H9 (cell line): ENCODE measurements around the gene GJB4. TPM values are rescaled to one million over a fixed set of nuclear protein-coding genes. Genes with fewer than 3 reads are reported as not detected.
A peak's percentile ranks its signal among the peaks of the same experiment; 100 is the strongest.

ENCODE experiments used
- DNase-seq: peaks from one replicate; pipeline ENCODE4 v3.0.0-alpha.2; 2017
- H2AFZ ChIP-seq: one replicate; pipeline ENCODE4 v1.6.1; 2013; ENCODE audit warnings: mild to moderate bottlenecking, low read length, control low read depth, moderate library complexity
- H2AK5ac ChIP-seq: 2 replicates; pipeline ENCODE4 v1.6.1; 2013; ENCODE audit warnings: low read length, control low read depth, mixed read lengths; ENCODE audit not compliant: insufficient read length
- H2BK120ac ChIP-seq: one replicate; pipeline ENCODE4 v1.6.1; 2013; ENCODE audit warnings: low read depth, mild to moderate bottlenecking, low read length, control low read depth, inconsistent platforms; ENCODE audit not compliant: poor library complexity, severe bottlenecking
- H2BK12ac ChIP-seq: 2 replicates; pipeline ENCODE4 v1.6.1; 2013; ENCODE audit warnings: low read length, control low read depth, mixed read lengths, low read depth; ENCODE audit not compliant: insufficient read length
- H2BK15ac ChIP-seq: 2 replicates; pipeline ENCODE4 v1.6.1; 2013; ENCODE audit warnings: low read depth, low read length, control low read depth
- H2BK20ac ChIP-seq: one replicate; pipeline ENCODE4 v1.6.1; 2013; ENCODE audit warnings: low read depth, mild to moderate bottlenecking, low read length, control low read depth, inconsistent platforms; ENCODE audit not compliant: poor library complexity, severe bottlenecking
- H2BK5ac ChIP-seq: 2 replicates; pipeline ENCODE4 v1.6.1; 2013; ENCODE audit warnings: low read length, control low read depth, mixed read lengths; ENCODE audit not compliant: insufficient read length
- H3K14ac ChIP-seq: 2 replicates; pipeline ENCODE4 v1.6.1; 2013; ENCODE audit warnings: low read length, control low read depth; ENCODE audit not compliant: insufficient read depth
- H3K18ac ChIP-seq: 2 replicates; pipeline ENCODE4 v1.6.1; 2013; ENCODE audit warnings: low read depth, mild to moderate bottlenecking, mixed read lengths, low read length, control low read depth; ENCODE audit not compliant: insufficient read length
- H3K23ac ChIP-seq: 2 replicates; pipeline ENCODE4 v1.6.1; 2013; ENCODE audit warnings: low read length, control low read depth, mixed read lengths, low read depth; ENCODE audit not compliant: insufficient read length
- H3K23me2 ChIP-seq: 2 replicates; pipeline ENCODE4 v1.6.1; 2013; ENCODE audit warnings: low read depth, mild to moderate bottlenecking, mixed read lengths, low read length, control low read depth; ENCODE audit not compliant: insufficient read length, poor library complexity, severe bottlenecking
- H3K27ac ChIP-seq: 2 replicates; pipeline ENCODE4 v1.5.1; 2013; ENCODE audit warnings: low read length, control low read depth, mixed read lengths, low read depth; ENCODE audit not compliant: insufficient read length
- H3K27me3 ChIP-seq: 2 replicates; pipeline ENCODE4 v1.6.1; 2013; ENCODE audit warnings: low read length, control low read depth, inconsistent platforms; ENCODE audit not compliant: insufficient read depth
- H3K4ac ChIP-seq: 2 replicates; pipeline ENCODE4 v1.6.1; 2013; ENCODE audit warnings: low read depth, mild to moderate bottlenecking, control low read depth, inconsistent platforms, low read length, moderate library complexity
- H3K4me1 ChIP-seq: 2 replicates; pipeline ENCODE4 v1.6.1; 2013; ENCODE audit warnings: low read length, control low read depth, inconsistent platforms; ENCODE audit not compliant: insufficient read depth
- H3K4me2 ChIP-seq: 2 replicates; pipeline ENCODE4 v1.6.1; 2013; ENCODE audit warnings: low read length, control low read depth, mixed read lengths; ENCODE audit not compliant: insufficient read length, insufficient read depth
- H3K56ac ChIP-seq: 2 replicates; pipeline ENCODE4 v1.6.1; 2013; ENCODE audit warnings: low read depth, mild to moderate bottlenecking, mixed read lengths, low read length, control low read depth; ENCODE audit not compliant: insufficient read length
- H3K79me1 ChIP-seq: 2 replicates; pipeline ENCODE4 v1.6.1; 2013; ENCODE audit warnings: low read depth, mild to moderate bottlenecking, moderate library complexity, low read length, control low read depth, inconsistent platforms; ENCODE audit not compliant: insufficient read depth, poor library complexity, severe bottlenecking
- H3K79me2 ChIP-seq: 2 replicates; pipeline ENCODE4 v1.6.1; 2013; ENCODE audit warnings: low read length, control low read depth, inconsistent platforms; ENCODE audit not compliant: insufficient read depth
- H3K9ac ChIP-seq: 2 replicates; pipeline ENCODE4 v1.6.1; 2013; ENCODE audit warnings: low read length, control low read depth, mixed read lengths; ENCODE audit not compliant: insufficient read length; ENCODE audit errors: extremely low read depth
- H3K9me3 ChIP-seq: one replicate; pipeline ENCODE4 v1.6.1; 2013; ENCODE audit warnings: low read depth, low read length, inconsistent platforms; ENCODE audit not compliant: control insufficient read depth
- H3T11ph ChIP-seq: one replicate; pipeline ENCODE4 v1.6.1; 2013; ENCODE audit warnings: mild to moderate bottlenecking, low read length, control low read depth, inconsistent platforms
- H4K20me1 ChIP-seq: one replicate; pipeline ENCODE4 v1.6.1; 2013; ENCODE audit not compliant: control insufficient read depth, insufficient read length, insufficient read depth
- H4K5ac ChIP-seq: 2 replicates; pipeline ENCODE4 v1.6.1; 2013; ENCODE audit warnings: low read depth, mild to moderate bottlenecking, mixed read lengths, low read length, control low read depth; ENCODE audit not compliant: insufficient read length
- H4K8ac ChIP-seq: replicated peaks from 2 replicates; pipeline ENCODE4 v1.6.1; 2013; ENCODE audit warnings: low read length, control low read depth, mixed read lengths, low read depth; ENCODE audit not compliant: insufficient read length
- H4K91ac ChIP-seq: 2 replicates; pipeline ENCODE4 v1.6.1; 2013; ENCODE audit warnings: low read depth, mild to moderate bottlenecking, moderate library complexity, mixed read lengths, low read length, control low read depth; ENCODE audit not compliant: insufficient read length
- H3K27ac Mint-ChIP-seq, 3 experiments: 2 replicates in 2 of 3; 3 replicates in 1 of 3; pipeline ENCODE4 v1.8.0; 2020 to 2021; ENCODE audit warnings: mixed read lengths in 3 of 3, mild to moderate bottlenecking in 1 of 3, moderate library complexity in 1 of 3
- H3K27me3 Mint-ChIP-seq: 2 replicates; pipeline ENCODE4 v1.8.0; 2021; ENCODE audit warnings: low read depth, mild to moderate bottlenecking, moderate library complexity, mixed read lengths
- H3K36me3 Mint-ChIP-seq, 3 experiments: 2 replicates in 2 of 3; 3 replicates in 1 of 3; pipeline ENCODE4 v1.8.0; 2020 to 2021; ENCODE audit warnings: low read depth in 3 of 3, mixed read lengths in 3 of 3; ENCODE audit not compliant: insufficient read depth in 1 of 3
- H3K4me1 Mint-ChIP-seq, 2 experiments: 2 replicates each; pipeline ENCODE4 v1.8.0; 2020; ENCODE audit warnings: mixed read lengths in 2 of 2
- H3K4me3 Mint-ChIP-seq, 2 experiments: 2 replicates in 1 of 2; 3 replicates in 1 of 2; pipeline ENCODE4 v1.8.0; 2020 to 2021; ENCODE audit warnings: mild to moderate bottlenecking in 2 of 2, mixed read lengths in 2 of 2, moderate library complexity in 1 of 2
- H3K9me3 Mint-ChIP-seq, 2 experiments: 2 replicates in 1 of 2; 3 replicates in 1 of 2; pipeline ENCODE4 v1.8.0; 2020; ENCODE audit warnings: mild to moderate bottlenecking in 2 of 2, mixed read lengths in 2 of 2, moderate library complexity in 1 of 2
- WGBS: extraction: QIAGEN DNeasy Blood & Tissue Kit; methylation state at CpG from one replicate; pipeline ENCODE4 v1.1.7; 2013; ENCODE audit warnings: missing lambda C conversion rate, low lambda C conversion rate, mixed read lengths; ENCODE audit not compliant: insufficient read length; ENCODE audit errors: extremely low coverage; 5-methylcytosine and 5-hydroxymethylcytosine counted together
- total RNA-seq: library from RNA; stranded (reverse); gene quantifications from 2 replicates; pipeline ENCODE4 v1.2.1, GENCODE V29; 2021
- TF ChIP-seq, protein P1 (sequence below): fragments of 200-600 bp; sonication (generic); conservative IDR thresholded peaks from 3 replicates; pipeline ENCODE4 v1.8.0; 2021; ENCODE audit warnings: antibody characterized with exemption, mild to moderate bottlenecking

The GJB4 gene
- total RNA-seq, 1 experiment from 2014 or later, result not detected

DNA sequence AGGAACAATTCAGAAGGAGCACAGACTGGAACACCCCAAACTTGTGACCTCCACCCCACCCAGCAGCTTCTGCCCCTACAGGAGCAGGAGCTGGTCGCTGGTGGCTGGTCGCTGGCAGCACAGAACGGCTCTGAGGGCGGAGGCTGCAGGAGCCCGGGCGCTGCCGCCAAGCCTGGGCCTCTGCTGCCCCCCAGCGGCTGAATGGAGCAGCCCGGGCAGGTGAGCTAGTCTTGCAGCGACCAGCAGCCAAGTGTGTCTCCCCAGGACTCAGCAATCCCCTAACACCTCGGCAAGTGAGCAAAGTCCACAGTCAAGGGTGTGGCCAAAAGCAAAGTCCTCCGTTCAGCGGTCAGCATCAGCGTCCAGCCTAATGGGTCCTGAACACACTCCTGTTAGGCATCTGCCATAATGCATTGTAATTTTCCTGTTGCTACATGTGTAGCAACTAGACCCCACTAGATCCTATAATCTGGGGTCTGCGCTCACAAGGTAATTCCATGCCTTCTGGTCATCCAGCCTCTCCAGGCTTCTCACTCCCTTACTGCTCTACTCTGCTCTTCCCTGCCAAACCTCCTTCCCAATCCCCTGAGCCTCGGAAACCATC is 16.8 kb upstream of the GJB4 start:
- no peak overlapping the region for H3K27ac ChIP-seq
- H3K23ac ChIP-seq, result no peak overlapping the region
- no peaks in the 10 kb centered on the region for H3K23me2 ChIP-seq
- TF ChIP-seq, protein P1, sequence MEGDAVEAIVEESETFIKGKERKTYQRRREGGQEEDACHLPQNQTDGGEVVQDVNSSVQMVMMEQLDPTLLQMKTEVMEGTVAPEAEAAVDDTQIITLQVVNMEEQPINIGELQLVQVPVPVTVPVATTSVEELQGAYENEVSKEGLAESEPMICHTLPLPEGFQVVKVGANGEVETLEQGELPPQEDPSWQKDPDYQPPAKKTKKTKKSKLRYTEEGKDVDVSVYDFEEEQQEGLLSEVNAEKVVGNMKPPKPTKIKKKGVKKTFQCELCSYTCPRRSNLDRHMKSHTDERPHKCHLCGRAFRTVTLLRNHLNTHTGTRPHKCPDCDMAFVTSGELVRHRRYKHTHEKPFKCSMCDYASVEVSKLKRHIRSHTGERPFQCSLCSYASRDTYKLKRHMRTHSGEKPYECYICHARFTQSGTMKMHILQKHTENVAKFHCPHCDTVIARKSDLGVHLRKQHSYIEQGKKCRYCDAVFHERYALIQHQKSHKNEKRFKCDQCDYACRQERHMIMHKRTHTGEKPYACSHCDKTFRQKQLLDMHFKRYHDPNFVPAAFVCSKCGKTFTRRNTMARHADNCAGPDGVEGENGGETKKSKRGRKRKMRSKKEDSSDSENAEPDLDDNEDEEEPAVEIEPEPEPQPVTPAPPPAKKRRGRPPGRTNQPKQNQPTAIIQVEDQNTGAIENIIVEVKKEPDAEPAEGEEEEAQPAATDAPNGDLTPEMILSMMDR, result peak; percentile 98
- no peak overlapping the region for H4K5ac ChIP-seq
- no peak overlapping the region for H2BK120ac ChIP-seq
- H4K20me1 ChIP-seq, result no peaks in the 10 kb centered on the region
- H3K4ac ChIP-seq, result no peak overlapping the region
- no peak overlapping the region for H3T11ph ChIP-seq
- H4K8ac ChIP-seq, result no peak overlapping the region
- H3K79me1 ChIP-seq, result no peaks in the 10 kb centered on the region
- no peak overlapping the region for H3K9ac ChIP-seq
- peak; percentile 91 for DNase-seq
- Mint-ChIP-seq H3K27me3 (peaks cover 28% of the 10 kb centered on the region), H3K4me3 (no peak overlapping the region; a peak in 1 of 5 replicates), H3K4me1 (peaks cover 14 to 29% of the 10 kb centered on the region in 2 experiments), H3K36me3 (no peaks in the 10 kb centered on the region; a peak in 1 of 7 replicates), H3K27ac (no peak overlapping the region; a peak in 1 of 7 replicates), H3K9me3 (no peaks in the 10 kb centered on the region)
- H2AFZ ChIP-seq, result no peak overlapping the region
- H3K9me3 ChIP-seq, result no peaks in the 10 kb centered on the region
- H2BK15ac ChIP-seq, result no peak overlapping the region
- H2BK5ac ChIP-seq, result no peak overlapping the region
- no peak overlapping the region for H3K14ac ChIP-seq
- no peak overlapping the region for H4K91ac ChIP-seq
- no peak overlapping the region for H3K18ac ChIP-seq
- H3K27me3 ChIP-seq, result no peaks in the 10 kb centered on the region
- H2BK12ac ChIP-seq, result no peak overlapping the region
- no peaks in the 10 kb centered on the region for H3K4me1 ChIP-seq
- no CpG with 5 or more reads among the region's 16 CpGs for WGBS
- no peak overlapping the region for H2AK5ac ChIP-seq
- no peak overlapping the region for H2BK20ac ChIP-seq
- no peak overlapping the region for H3K56ac ChIP-seq
- H3K79me2 ChIP-seq, result no peaks in the 10 kb centered on the region
- H3K4me2 ChIP-seq, result no peak overlapping the region
